Measurements from ENCODE around the gene EVA1B. TPM values are rescaled to one million over a fixed set of nuclear protein-coding genes. Genes with fewer than 3 reads are reported as not detected.

The EVA1B gene
- total RNA-seq, 4 donors from 2014 or later, result 40.6 to 107 (median 52.4) TPM

- ATAC-seq (ENCODE audit: low FRiP score) (no peak), DNase-seq (ENCODE audit: low spot score) (no peak)
- no peak for TF ChIP-seq CTCF (IDR thresholded peaks at IDR 0.05)
Observed at GRCh38 chr1:36320767-36321118, 2.7 kb downstream of the EVA1B start.

- no peak for ATAC-seq (ENCODE audit: low FRiP score)
- no peak for TF ChIP-seq CTCF (IDR thresholded peaks at IDR 0.05)
- no peak for DNase-seq (ENCODE audit: low spot score)
Observed at GRCh38 chr1:36320291-36320761, 3.1 kb downstream of the EVA1B start.

- TF ChIP-seq CTCF (IDR thresholded peaks at IDR 0.05), result no peak
- DNase-seq (ENCODE audit: low spot score) (no peak), ATAC-seq (ENCODE audit: low FRiP score) (no peak)
Observed at GRCh38 chr1:36309397-36309796, 14.0 kb downstream of the EVA1B start.

GRCh38 chr1:36307601-36308330 is 15.7 kb downstream of the EVA1B start:
- TF ChIP-seq CTCF (IDR thresholded peaks at IDR 0.05), result no peak
- no peak for DNase-seq (ENCODE audit: low spot score)
- ATAC-seq (ENCODE audit: low FRiP score), result no peak

- DNase-seq (ENCODE audit: low spot score) (peak; percentile 70), ATAC-seq (ENCODE audit: low FRiP score) (peak; percentile 93)
- TF ChIP-seq CTCF (IDR thresholded peaks at IDR 0.05), result no peak
Observed at GRCh38 chr1:36306902-36307456, 16.5 kb downstream of the EVA1B start.

GRCh38 chr1:36306210-36306901 is 17.1 kb downstream of the EVA1B start, which contains the start of gene SH3D21:
SH3D21 (plus strand) TSS chr1:36306368; CDS start chr1:36306421, 53 bp downstream.
- ATAC-seq (ENCODE audit: low FRiP score), result peak; percentile 65
- no peak for DNase-seq (ENCODE audit: low spot score)
- TF ChIP-seq CTCF (IDR thresholded peaks at IDR 0.05), result no peak
